H1 (cell line): ENCODE results near the gene TRIL. TPM values are rescaled to one million over a fixed set of nuclear protein-coding genes. Genes with fewer than 3 reads are reported as not detected.

ENCODE experiments used
- ATF3 ChIP-seq: IDR thresholded peaks from 2 replicates; pipeline ENCODE4 v1.6.1; 2011; ENCODE audit warnings: low read depth, mild to moderate bottlenecking, low read length; ENCODE audit not compliant: insufficient read depth
- BCL11A ChIP-seq, 2 experiments: IDR thresholded peaks; one replicate each; pipeline ENCODE4 v1.6.1; 2011; ENCODE audit warnings: low read depth in 2 of 2, low read length in 2 of 2, mild to moderate bottlenecking in 2 of 2
- CBX8 ChIP-seq: fragments of 300-800, 300-1000 bp; sonication (generic); IDR thresholded peaks from 2 replicates; pipeline ENCODE4 v1.7.1; 2016; ENCODE audit warnings: low read depth, low read length, borderline replicate concordance
- CEBPB ChIP-seq: IDR thresholded peaks from 2 replicates; pipeline ENCODE4 v1.6.1; 2012; ENCODE audit warnings: low read depth, low read length
- CHD1 ChIP-seq: IDR thresholded peaks from 2 replicates; pipeline ENCODE4 v1.6.1; 2012; ENCODE audit warnings: low read depth, low read length, improper control_type of control experiment
- NRF1 ChIP-seq: IDR thresholded peaks from 2 replicates; pipeline ENCODE4 v1.6.1; 2011; ENCODE audit warnings: mild to moderate bottlenecking, low read depth, low read length, improper control_type of control experiment
- SIRT6 ChIP-seq: IDR thresholded peaks from one replicate; pipeline ENCODE4 v1.7.1; 2012; ENCODE audit warnings: low read length, inconsistent platforms
- TAF1 ChIP-seq: IDR thresholded peaks from 2 replicates; pipeline ENCODE4 v1.6.1; 2011; ENCODE audit warnings: mild to moderate bottlenecking, low read depth, low read length
- USF2 ChIP-seq: IDR thresholded peaks from 2 replicates; pipeline ENCODE4 v1.6.1; 2011; ENCODE audit warnings: low read length, improper control_type of control experiment
- polyA plus RNA-seq, 7 experiments: library from polyadenylated mRNA; depleted of rRNA in 3 of 7; stranded (reverse) in 5 of 7; unstranded in 2 of 7; fragments of >200 nt in 5 of 7; fragments of 200-250 nt in 2 of 7; gene quantifications; 1 replicate in 5 of 7; 2 replicates in 1 of 7; 4 replicates in 1 of 7; pipeline versions ENCODE4 v1.2.1 to v1.2.3, GENCODE V29; 2011 to 2013; ENCODE audit warnings: missing spikeins in 2 of 7, mixed read lengths in 2 of 7
- total RNA-seq: library from RNA; stranded (reverse); fragmentation: NEBNext Ultra II Directional; extraction: Animal tissue kit (Norgen Biotek cat#: 25700); gene quantifications from 2 replicates; pipeline ENCODE4 v1.2.1, GENCODE V29; 2021
- TF ChIP-seq, protein P1 (sequence below): fragments of 300-600 bp; sonication (generic); IDR thresholded peaks from 2 replicates; pipeline ENCODE4 v1.7.1; 2012; ENCODE audit warnings: low read length, moderate library complexity, mild to moderate bottlenecking, inconsistent platforms; ENCODE audit not compliant: insufficient replicate concordance

The TRIL gene
- total and polyA plus RNA-seq, 2 of the 8 experiments (the other 6 are each of a cell fraction or from before 2014, with no cell fraction given) = 3.9 to 5.5 TPM

DNA sequence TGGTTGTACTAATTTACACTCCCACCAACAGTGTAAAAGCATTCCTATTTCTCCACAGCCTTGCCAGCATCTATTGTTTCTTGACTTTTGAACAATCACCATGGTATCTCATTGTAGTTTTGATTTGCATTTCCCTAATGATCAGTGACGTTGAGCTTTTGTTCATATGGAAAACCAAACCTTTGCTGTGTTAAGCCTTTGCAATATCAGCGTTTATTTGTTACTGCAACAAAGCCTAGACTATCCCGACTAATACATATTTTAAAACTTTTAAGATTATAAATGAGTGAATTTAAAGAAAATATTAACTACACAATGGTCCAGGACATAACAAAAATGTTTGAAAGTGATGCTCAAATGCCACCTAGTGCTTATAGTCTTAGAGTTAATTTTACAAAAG is 26.6 kb downstream of the TRIL start (continued):
- TF ChIP-seq, protein P1, sequence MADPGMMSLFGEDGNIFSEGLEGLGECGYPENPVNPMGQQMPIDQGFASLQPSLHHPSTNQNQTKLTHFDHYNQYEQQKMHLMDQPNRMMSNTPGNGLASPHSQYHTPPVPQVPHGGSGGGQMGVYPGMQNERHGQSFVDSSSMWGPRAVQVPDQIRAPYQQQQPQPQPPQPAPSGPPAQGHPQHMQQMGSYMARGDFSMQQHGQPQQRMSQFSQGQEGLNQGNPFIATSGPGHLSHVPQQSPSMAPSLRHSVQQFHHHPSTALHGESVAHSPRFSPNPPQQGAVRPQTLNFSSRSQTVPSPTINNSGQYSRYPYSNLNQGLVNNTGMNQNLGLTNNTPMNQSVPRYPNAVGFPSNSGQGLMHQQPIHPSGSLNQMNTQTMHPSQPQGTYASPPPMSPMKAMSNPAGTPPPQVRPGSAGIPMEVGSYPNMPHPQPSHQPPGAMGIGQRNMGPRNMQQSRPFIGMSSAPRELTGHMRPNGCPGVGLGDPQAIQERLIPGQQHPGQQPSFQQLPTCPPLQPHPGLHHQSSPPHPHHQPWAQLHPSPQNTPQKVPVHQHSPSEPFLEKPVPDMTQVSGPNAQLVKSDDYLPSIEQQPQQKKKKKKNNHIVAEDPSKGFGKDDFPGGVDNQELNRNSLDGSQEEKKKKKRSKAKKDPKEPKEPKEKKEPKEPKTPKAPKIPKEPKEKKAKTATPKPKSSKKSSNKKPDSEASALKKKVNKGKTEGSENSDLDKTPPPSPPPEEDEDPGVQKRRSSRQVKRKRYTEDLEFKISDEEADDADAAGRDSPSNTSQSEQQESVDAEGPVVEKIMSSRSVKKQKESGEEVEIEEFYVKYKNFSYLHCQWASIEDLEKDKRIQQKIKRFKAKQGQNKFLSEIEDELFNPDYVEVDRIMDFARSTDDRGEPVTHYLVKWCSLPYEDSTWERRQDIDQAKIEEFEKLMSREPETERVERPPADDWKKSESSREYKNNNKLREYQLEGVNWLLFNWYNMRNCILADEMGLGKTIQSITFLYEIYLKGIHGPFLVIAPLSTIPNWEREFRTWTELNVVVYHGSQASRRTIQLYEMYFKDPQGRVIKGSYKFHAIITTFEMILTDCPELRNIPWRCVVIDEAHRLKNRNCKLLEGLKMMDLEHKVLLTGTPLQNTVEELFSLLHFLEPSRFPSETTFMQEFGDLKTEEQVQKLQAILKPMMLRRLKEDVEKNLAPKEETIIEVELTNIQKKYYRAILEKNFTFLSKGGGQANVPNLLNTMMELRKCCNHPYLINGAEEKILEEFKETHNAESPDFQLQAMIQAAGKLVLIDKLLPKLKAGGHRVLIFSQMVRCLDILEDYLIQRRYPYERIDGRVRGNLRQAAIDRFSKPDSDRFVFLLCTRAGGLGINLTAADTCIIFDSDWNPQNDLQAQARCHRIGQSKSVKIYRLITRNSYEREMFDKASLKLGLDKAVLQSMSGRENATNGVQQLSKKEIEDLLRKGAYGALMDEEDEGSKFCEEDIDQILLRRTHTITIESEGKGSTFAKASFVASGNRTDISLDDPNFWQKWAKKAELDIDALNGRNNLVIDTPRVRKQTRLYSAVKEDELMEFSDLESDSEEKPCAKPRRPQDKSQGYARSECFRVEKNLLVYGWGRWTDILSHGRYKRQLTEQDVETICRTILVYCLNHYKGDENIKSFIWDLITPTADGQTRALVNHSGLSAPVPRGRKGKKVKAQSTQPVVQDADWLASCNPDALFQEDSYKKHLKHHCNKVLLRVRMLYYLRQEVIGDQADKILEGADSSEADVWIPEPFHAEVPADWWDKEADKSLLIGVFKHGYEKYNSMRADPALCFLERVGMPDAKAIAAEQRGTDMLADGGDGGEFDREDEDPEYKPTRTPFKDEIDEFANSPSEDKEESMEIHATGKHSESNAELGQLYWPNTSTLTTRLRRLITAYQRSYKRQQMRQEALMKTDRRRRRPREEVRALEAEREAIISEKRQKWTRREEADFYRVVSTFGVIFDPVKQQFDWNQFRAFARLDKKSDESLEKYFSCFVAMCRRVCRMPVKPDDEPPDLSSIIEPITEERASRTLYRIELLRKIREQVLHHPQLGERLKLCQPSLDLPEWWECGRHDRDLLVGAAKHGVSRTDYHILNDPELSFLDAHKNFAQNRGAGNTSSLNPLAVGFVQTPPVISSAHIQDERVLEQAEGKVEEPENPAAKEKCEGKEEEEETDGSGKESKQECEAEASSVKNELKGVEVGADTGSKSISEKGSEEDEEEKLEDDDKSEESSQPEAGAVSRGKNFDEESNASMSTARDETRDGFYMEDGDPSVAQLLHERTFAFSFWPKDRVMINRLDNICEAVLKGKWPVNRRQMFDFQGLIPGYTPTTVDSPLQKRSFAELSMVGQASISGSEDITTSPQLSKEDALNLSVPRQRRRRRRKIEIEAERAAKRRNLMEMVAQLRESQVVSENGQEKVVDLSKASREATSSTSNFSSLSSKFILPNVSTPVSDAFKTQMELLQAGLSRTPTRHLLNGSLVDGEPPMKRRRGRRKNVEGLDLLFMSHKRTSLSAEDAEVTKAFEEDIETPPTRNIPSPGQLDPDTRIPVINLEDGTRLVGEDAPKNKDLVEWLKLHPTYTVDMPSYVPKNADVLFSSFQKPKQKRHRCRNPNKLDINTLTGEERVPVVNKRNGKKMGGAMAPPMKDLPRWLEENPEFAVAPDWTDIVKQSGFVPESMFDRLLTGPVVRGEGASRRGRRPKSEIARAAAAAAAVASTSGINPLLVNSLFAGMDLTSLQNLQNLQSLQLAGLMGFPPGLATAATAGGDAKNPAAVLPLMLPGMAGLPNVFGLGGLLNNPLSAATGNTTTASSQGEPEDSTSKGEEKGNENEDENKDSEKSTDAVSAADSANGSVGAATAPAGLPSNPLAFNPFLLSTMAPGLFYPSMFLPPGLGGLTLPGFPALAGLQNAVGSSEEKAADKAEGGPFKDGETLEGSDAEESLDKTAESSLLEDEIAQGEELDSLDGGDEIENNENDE = no peak
- TF ChIP-seq SIRT6 = no peak
- no peak for TF ChIP-seq ATF3
- no peak for TF ChIP-seq CHD1
- no peak for TF ChIP-seq NRF1
- TF ChIP-seq BCL11A (IDR thresholded peaks at IDR 0.05; ENCODE audit: low read depth in 2 of 2, low read length in 2 of 2) = no peak
- TF ChIP-seq CEBPB = no peak
- no peak for TF ChIP-seq TAF1
- no peak for TF ChIP-seq USF2
- no peak for TF ChIP-seq CBX8
